HepG2 (cell line): Measurements from ENCODE around the gene ASTN2. TPM values are rescaled to one million over a fixed set of nuclear protein-coding genes. Genes with fewer than 3 reads are reported as not detected.

ENCODE experiments used
- DNMT1 ChIP-seq: sonication (generic); formaldehyde crosslinking; IDR thresholded peaks from 2 replicates; pipeline ENCODE4 v1.5.1; 2020; ENCODE audit warnings: mild to moderate bottlenecking, missing genetic modification reagents
- HNF1B ChIP-seq: sonication (generic); formaldehyde crosslinking; IDR thresholded peaks from 2 replicates; pipeline ENCODE4 v1.5.1; 2020; ENCODE audit warnings: mild to moderate bottlenecking, moderate library complexity, missing genetic modification reagents
- MAX ChIP-seq: IDR thresholded peaks from 2 replicates; pipeline ENCODE4 v1.6.1; 2012; ENCODE audit warnings: inconsistent platforms
- PHF20 ChIP-seq: sonication (generic); formaldehyde crosslinking; IDR thresholded peaks from 2 replicates; pipeline ENCODE4 v1.5.0; 2020; ENCODE audit warnings: mild to moderate bottlenecking, missing genetic modification reagents
- RAD21 ChIP-seq: fragments of 450-650 bp; formaldehyde crosslinking; IDR thresholded peaks from 2 replicates; pipeline ENCODE4 v1.5.0; 2020; ENCODE audit warnings: mild to moderate bottlenecking
- SKI ChIP-seq: fragments of 450-650 bp; IDR thresholded peaks from one replicate; pipeline ENCODE4 v1.6.1; 2018; ENCODE audit warnings: mild to moderate bottlenecking; ENCODE audit not compliant: partially characterized antibody
- SPEN ChIP-seq: sonication (generic); formaldehyde crosslinking; IDR thresholded peaks from 2 replicates; pipeline ENCODE4 v1.5.1; 2020; ENCODE audit warnings: low read depth, mild to moderate bottlenecking, missing genetic modification reagents
- STAG1 ChIP-seq: sonication (generic); formaldehyde crosslinking; IDR thresholded peaks from 2 replicates; pipeline ENCODE4 v1.4.0; 2020; ENCODE audit warnings: missing genetic modification reagents
- XRCC5 ChIP-seq: fragments of 200-400 bp; formaldehyde crosslinking; optimal IDR thresholded peaks from 2 replicates; pipeline ENCODE3; 2017; ENCODE audit warnings: mild to moderate bottlenecking, low read length
- YY1 ChIP-seq: IDR thresholded peaks from 2 replicates; pipeline ENCODE4 v1.6.1; 2011; ENCODE audit warnings: low read length, low read depth, moderate library complexity, mild to moderate bottlenecking; ENCODE audit not compliant: insufficient read depth, insufficient replicate concordance
- ZMYM4 ChIP-seq: sonication (generic); formaldehyde crosslinking; IDR thresholded peaks from 2 replicates; pipeline ENCODE4 v1.8.1; 2023; ENCODE audit warnings: mild to moderate bottlenecking, missing genetic modification reagents
- ZNF501 ChIP-seq: sonication (generic); formaldehyde crosslinking; IDR thresholded peaks from 2 replicates; pipeline ENCODE4 v1.5.1; 2020; ENCODE audit warnings: mild to moderate bottlenecking, moderate library complexity, missing genetic modification reagents
- ZNF598 ChIP-seq: sonication (generic); formaldehyde crosslinking; IDR thresholded peaks from 2 replicates; pipeline ENCODE4 v1.5.1; 2020; ENCODE audit warnings: mild to moderate bottlenecking, missing genetic modification reagents, borderline replicate concordance
- ZNF646 ChIP-seq: sonication (generic); formaldehyde crosslinking; IDR thresholded peaks from 2 replicates; pipeline ENCODE4 v1.9.0; 2021; ENCODE audit warnings: mild to moderate bottlenecking, missing genetic modification reagents
- ZNF687 ChIP-seq: sonication (generic); formaldehyde crosslinking; IDR thresholded peaks from 2 replicates; pipeline ENCODE4 v1.5.1; 2020; ENCODE audit warnings: mild to moderate bottlenecking, missing genetic modification reagents, moderate library complexity
- ZNF768 ChIP-seq: sonication (generic); formaldehyde crosslinking; IDR thresholded peaks from 2 replicates; pipeline ENCODE4 v1.4.0; 2020; ENCODE audit warnings: missing genetic modification reagents
- ZNF891 ChIP-seq: sonication (generic); formaldehyde crosslinking; IDR thresholded peaks from 2 replicates; pipeline ENCODE4 v1.5.0; 2020; ENCODE audit warnings: mild to moderate bottlenecking, missing genetic modification reagents
- polyA plus RNA-seq, 8 experiments: library from polyadenylated mRNA; depleted of rRNA in 3 of 8; stranded (reverse) in 7 of 8; unstranded in 1 of 8; fragments of >200 nt; fragmentation: Illumina TruSeq in 4 of 8; extraction: Trizol in 4 of 8; gene quantifications; 2 replicates each; pipeline versions ENCODE4 v1.2.1 to v1.2.3, GENCODE V29; 2011 to 2016; ENCODE audit warnings: low read depth in 4 of 8, missing spikeins in 1 of 8, mixed read lengths in 1 of 8; ENCODE audit not compliant: insufficient read depth in 1 of 8
- total RNA-seq, 5 experiments: library from RNA; depleted of rRNA; stranded (reverse); fragments of >200 nt; fragmentation: Illumina TruSeq; extraction: Trizol; gene quantifications; 2 replicates each; pipeline ENCODE4 v1.2.3, GENCODE V29; 2016; ENCODE audit warnings: low read depth in 1 of 5

The ASTN2 gene
- total and polyA plus RNA-seq, 2 of the 13 experiments (the other 11 are each of a cell fraction or from before 2014, with no cell fraction given), result 5.2 to 13.5 TPM

- TF ChIP-seq ZNF646 (peak; percentile 53; the same call in 1 of the 2 replicates), MAX (0 out of 2 replicates have a peak, but pooled peaks have one; percentile 20), PHF20 (CRISPR knock-in tag) (no peak), ZNF768 (CRISPR knock-in tag) (0 out of 2 replicates have a peak, but pooled peaks have one; percentile 15), HNF1B (CRISPR knock-in tag) (peak; percentile 18; the same call in 1 of the 2 replicates), SKI (no peak), ZNF598 (CRISPR knock-in tag) (peak; percentile 55; the same call in 1 of the 2 replicates), ZNF501 (CRISPR knock-in tag) (peak; percentile 39; the same call in 1 of the 2 replicates), DNMT1 (no peak), SPEN (no peak), ZNF687 (CRISPR knock-in tag) (peak; percentile 32; the same call in 1 of the 2 replicates), STAG1 (CRISPR knock-in tag) (peak; percentile 92), ZNF891 (CRISPR knock-in tag) (0 out of 2 replicates have a peak, but pooled peaks have one; percentile 39), RAD21 (peak; percentile 87), XRCC5 (peak; percentile 66), ZMYM4 (CRISPR knock-in tag) (no peak), YY1 (peak; percentile 43)
These were observed 677.7 kb downstream of the ASTN2 start (continued) for GRCh38 chr9:116737152-116737546.
